ENCODE measurements around the gene COL16A1.
"Not testable (repeated sequence)": the region's sequence is repeated elsewhere in the genome, so short reads cannot be mapped to it uniquely, and the experiment has no call there.

Gene COL16A1

DNA sequence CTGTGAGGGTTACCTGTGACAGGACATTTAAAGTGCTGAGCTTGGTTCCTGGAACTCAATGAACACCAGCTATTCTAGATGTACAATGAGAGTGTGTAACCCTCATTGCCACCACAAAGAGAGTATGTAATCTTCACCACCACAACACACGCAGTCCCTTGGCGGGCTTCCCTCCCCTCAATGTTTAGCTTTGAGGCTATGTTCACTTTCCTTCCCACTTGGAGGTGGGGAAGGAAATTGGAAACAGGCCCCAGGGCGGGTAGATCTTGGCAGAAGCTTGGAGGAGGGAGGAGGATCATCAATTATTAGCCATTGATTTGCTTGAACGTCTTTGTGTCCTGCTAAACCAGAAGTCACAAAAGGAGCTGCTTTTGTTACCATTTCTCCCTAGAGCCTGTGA lies 8.3 kb upstream of the COL16A1 start:
- Histone ChIP-seq H3K4me1 (ENCODE audit: insufficient read depth, low read length) (no peaks in the 10 kb centered on the region), H3K4me3 (ENCODE audit: low read depth in 1 of 2, low read length in 2 of 2) (no peak overlapping the region), H3K27me3 (ENCODE audit: insufficient read depth, low read length, poor library complexity) (peaks cover 14% of the 10 kb centered on the region), H3K27ac (ENCODE audit: low read length) (no peak overlapping the region), H3K9me3 (ENCODE audit: insufficient read depth, low read length, severe bottlenecking) (no peaks in the 10 kb centered on the region), H2AFZ (ENCODE audit: low read depth, low read length) (no peak overlapping the region), H3K36me3 (ENCODE audit: insufficient read depth, low read length) (no peaks in the 10 kb centered on the region), H3K9ac (ENCODE audit: low read depth, low read length) (no peak overlapping the region), H3K79me2 (ENCODE audit: insufficient read depth, low read length) (no peaks in the 10 kb centered on the region), H4K20me1 (ENCODE audit: insufficient read depth, low read length) (no peaks in the 10 kb centered on the region), H3K4me2 (ENCODE audit: insufficient read depth, low read length) (no peak overlapping the region)
- ATAC-seq (ENCODE audit: insufficient read depth, low read depth): no peak
- no peak for TF ChIP-seq EZH2 (IDR thresholded peaks at IDR 0.05; ENCODE audit: borderline replicate concordance, low read depth, low read length, severe bottlenecking)
- TF ChIP-seq, protein P1, sequence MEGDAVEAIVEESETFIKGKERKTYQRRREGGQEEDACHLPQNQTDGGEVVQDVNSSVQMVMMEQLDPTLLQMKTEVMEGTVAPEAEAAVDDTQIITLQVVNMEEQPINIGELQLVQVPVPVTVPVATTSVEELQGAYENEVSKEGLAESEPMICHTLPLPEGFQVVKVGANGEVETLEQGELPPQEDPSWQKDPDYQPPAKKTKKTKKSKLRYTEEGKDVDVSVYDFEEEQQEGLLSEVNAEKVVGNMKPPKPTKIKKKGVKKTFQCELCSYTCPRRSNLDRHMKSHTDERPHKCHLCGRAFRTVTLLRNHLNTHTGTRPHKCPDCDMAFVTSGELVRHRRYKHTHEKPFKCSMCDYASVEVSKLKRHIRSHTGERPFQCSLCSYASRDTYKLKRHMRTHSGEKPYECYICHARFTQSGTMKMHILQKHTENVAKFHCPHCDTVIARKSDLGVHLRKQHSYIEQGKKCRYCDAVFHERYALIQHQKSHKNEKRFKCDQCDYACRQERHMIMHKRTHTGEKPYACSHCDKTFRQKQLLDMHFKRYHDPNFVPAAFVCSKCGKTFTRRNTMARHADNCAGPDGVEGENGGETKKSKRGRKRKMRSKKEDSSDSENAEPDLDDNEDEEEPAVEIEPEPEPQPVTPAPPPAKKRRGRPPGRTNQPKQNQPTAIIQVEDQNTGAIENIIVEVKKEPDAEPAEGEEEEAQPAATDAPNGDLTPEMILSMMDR (IDR thresholded peaks at IDR 0.05; ENCODE audit: borderline replicate concordance, extremely low read depth, low read length, poor library complexity, severe bottlenecking): no peak
- no peak for DNase-seq

DNA sequence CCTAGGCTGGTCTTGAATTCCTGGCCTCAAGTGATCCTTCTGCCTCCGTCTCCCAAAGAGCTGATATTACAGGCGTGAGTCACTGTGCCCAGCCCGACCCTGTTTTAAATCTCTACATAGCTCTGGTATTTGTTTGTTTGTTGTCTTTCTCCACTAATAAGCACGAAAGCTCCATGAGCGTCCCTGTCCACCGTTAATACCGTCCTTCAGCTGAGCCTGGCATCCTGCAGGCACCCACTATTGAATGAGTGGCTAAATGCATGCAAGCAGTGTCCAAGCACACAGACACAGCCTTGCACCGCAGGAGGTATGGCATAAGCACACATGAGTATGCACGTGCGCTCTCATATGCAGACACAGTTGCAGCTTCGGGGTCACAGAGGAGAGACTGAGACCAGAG lies 4.5 kb upstream of the COL16A1 start:
- no peak overlapping the region for H3K4me3 ChIP-seq (ENCODE audit: low read depth in 1 of 2, low read length in 2 of 2)
- DNase-seq (no peak), ATAC-seq (ENCODE audit: insufficient read depth, low read depth) (no peak)
- H3K4me2 ChIP-seq (ENCODE audit: insufficient read depth, low read length): no peak overlapping the region
- TF ChIP-seq, protein P1 (IDR thresholded peaks at IDR 0.05; ENCODE audit: borderline replicate concordance, extremely low read depth, low read length, poor library complexity, severe bottlenecking): no peak
- no peak for TF ChIP-seq EZH2 (IDR thresholded peaks at IDR 0.05; ENCODE audit: borderline replicate concordance, low read depth, low read length, severe bottlenecking)
- H3K79me2 ChIP-seq (ENCODE audit: insufficient read depth, low read length): no peaks in the 10 kb centered on the region
- H3K27me3 ChIP-seq (ENCODE audit: insufficient read depth, low read length, poor library complexity): peaks cover 10% of the 10 kb centered on the region
- H3K9ac ChIP-seq (ENCODE audit: low read depth, low read length): no peak overlapping the region
- no peaks in the 10 kb centered on the region for H3K9me3 ChIP-seq (ENCODE audit: insufficient read depth, low read length, severe bottlenecking)
- no peaks in the 10 kb centered on the region; the same call in 1 of the 2 replicates for H4K20me1 ChIP-seq (ENCODE audit: insufficient read depth, low read length)
- H3K27ac ChIP-seq (ENCODE audit: low read length): no peak overlapping the region
- no peaks in the 10 kb centered on the region for H3K36me3 ChIP-seq (ENCODE audit: insufficient read depth, low read length)
- H3K4me1 ChIP-seq (ENCODE audit: insufficient read depth, low read length): peaks cover 8% of the 10 kb centered on the region
- H2AFZ ChIP-seq (ENCODE audit: low read depth, low read length): no peak overlapping the region

DNA sequence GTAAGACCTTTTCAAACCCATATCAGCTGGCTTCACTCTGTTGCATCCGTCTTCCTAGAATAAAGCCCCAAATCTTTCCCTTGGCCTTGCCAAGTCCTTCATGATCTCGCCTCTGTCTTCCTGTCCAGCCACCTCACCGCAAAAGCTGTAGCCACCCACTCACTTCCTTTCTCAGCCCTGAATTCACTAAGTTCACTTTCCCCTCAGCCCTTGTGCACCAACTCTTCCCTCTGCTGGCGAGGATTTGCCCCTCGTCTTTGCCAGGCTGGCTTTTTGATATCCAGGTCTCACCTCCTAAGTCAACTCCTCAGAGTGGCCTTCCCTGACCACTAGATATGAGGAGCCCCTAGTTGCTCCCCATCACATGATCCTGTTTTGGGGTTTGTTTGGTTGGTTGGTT lies 3.9 kb upstream of the COL16A1 start:
- H4K20me1 ChIP-seq (ENCODE audit: insufficient read depth, low read length): no peaks in the 10 kb centered on the region; the same call in 1 of the 2 replicates
- H3K79me2 ChIP-seq (ENCODE audit: insufficient read depth, low read length): no peaks in the 10 kb centered on the region
- no peak overlapping the region for H3K4me2 ChIP-seq (ENCODE audit: insufficient read depth, low read length)
- H3K4me3 ChIP-seq (ENCODE audit: low read depth in 1 of 2, low read length in 2 of 2): no peak overlapping the region
- H3K27me3 ChIP-seq (ENCODE audit: insufficient read depth, low read length, poor library complexity): peaks cover 4% of the 10 kb centered on the region
- no peaks in the 10 kb centered on the region for H3K36me3 ChIP-seq (ENCODE audit: insufficient read depth, low read length)
- H3K4me1 ChIP-seq (ENCODE audit: insufficient read depth, low read length): peaks cover 8% of the 10 kb centered on the region
- no peak for TF ChIP-seq EZH2 (IDR thresholded peaks at IDR 0.05; ENCODE audit: borderline replicate concordance, low read depth, low read length, severe bottlenecking)
- TF ChIP-seq, protein P1 (IDR thresholded peaks at IDR 0.05; ENCODE audit: borderline replicate concordance, extremely low read depth, low read length, poor library complexity, severe bottlenecking): peak; percentile 16
- H3K9ac ChIP-seq (ENCODE audit: low read depth, low read length): no peak overlapping the region
- no peak for ATAC-seq (ENCODE audit: insufficient read depth, low read depth)
- H2AFZ ChIP-seq (ENCODE audit: low read depth, low read length): no peak overlapping the region
- no peak overlapping the region for H3K27ac ChIP-seq (ENCODE audit: low read length)
- no peak for DNase-seq
- H3K9me3 ChIP-seq (ENCODE audit: insufficient read depth, low read length, severe bottlenecking): no peaks in the 10 kb centered on the region

DNA sequence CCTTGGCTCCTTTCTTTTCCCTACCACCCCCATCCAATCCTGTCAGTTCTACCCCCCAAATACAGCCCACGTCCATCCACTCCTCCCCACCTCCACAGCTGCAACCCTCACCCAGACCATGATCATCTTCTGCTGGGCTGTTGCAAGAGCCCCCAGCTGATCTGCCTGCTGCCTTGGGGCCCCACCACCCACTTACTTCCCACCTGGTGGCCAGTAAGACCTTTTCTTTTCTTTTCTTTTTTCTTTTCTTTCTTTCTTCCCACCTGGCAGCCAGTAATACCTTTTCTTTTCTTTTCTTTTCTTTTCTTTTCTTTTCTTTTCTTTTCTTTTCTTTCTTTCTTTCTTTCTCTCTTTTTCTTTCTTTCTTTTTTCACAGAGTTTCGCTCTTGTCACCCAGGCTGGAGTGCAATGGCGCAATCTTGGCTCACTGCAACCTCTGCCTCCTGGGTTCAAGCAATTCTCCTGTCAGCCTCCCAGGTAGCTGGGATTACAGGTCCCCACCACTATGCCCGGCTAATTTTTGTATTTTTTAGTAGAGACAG lies 3.3 kb upstream of the COL16A1 start:
- not testable (repeated sequence) for H3K4me3 ChIP-seq (ENCODE audit: low read depth in 1 of 2, low read length in 2 of 2); H3K4me1 ChIP-seq (ENCODE audit: insufficient read depth, low read length); H3K27me3 ChIP-seq (ENCODE audit: insufficient read depth, low read length, poor library complexity)

More for the DNA sequence above, 3.3 kb upstream of the COL16A1 start:
- H3K4me2 ChIP-seq (ENCODE audit: insufficient read depth, low read length); H3K36me3 ChIP-seq (ENCODE audit: insufficient read depth, low read length); H4K20me1 ChIP-seq (ENCODE audit: insufficient read depth, low read length); H3K79me2 ChIP-seq (ENCODE audit: insufficient read depth, low read length); H3K9me3 ChIP-seq (ENCODE audit: insufficient read depth, low read length, severe bottlenecking); DNase-seq; H2AFZ ChIP-seq (ENCODE audit: low read depth, low read length); ATAC-seq (ENCODE audit: insufficient read depth, low read depth); H3K27ac ChIP-seq (ENCODE audit: low read length); H3K9ac ChIP-seq (ENCODE audit: low read depth, low read length): not testable (repeated sequence)
